Right ventricle myocardium inferior (tissue), 1 donor: ENCODE measurements around the gene CD164. TPM values are rescaled to one million over a fixed set of nuclear protein-coding genes. Genes with fewer than 3 reads are reported as not detected.
"Not testable (repeated sequence)": the region's sequence is repeated elsewhere in the genome, so short reads cannot be mapped to it uniquely, and the experiment has no call there.

Experiments
- ATAC-seq: fragments of 200-7000 bp; cut with Tn5 transposase; one replicate; pipeline ENCODE4 v1.9.1; 2020; ENCODE audit warnings: mild to moderate bottlenecking, moderate library complexity
- DNase-seq: peaks from one replicate; pipeline ENCODE4 v3.0.0; 2021; ENCODE audit errors: missing footprints
- intact Hi-C: fragments of 100-400 bp; cut with DNase I; formaldehyde crosslinking; loops from one replicate; pipeline ENCODE4 v1.11.0; 2022
- total RNA-seq: library from RNA; stranded (reverse); fragmentation: NEBNext Ultra II Directional; extraction: Animal tissue kit (Norgen Biotek cat#: 25700); gene quantifications from one replicate; pipeline ENCODE4 v1.2.1, GENCODE V29; 2021
- donor health status: DM: no; HTN: yes; CAD: no; lungs with severe emphysema.

The CD164 gene
- total RNA-seq, 1 donor from 2014 or later = 112 TPM

- intact Hi-C loops = no loop called here
- ATAC-seq (peak; percentile 32), DNase-seq (no peak)
Observed at GRCh38 chr6:109351231-109352130, 30.8 kb downstream of the CD164 start.

GRCh38 chr6:109349419-109349987, 32.8 kb downstream of the CD164 start:
- ATAC-seq = peak; percentile 75
- intact Hi-C loops = no loop called here
- no peak for DNase-seq

GRCh38 chr6:109348226-109348625, 34.0 kb downstream of the CD164 start:
- DNase-seq (no peak), ATAC-seq (no peak)
- intact Hi-C loops = no loop called here

GRCh38 chr6:109347779-109348178, 34.5 kb downstream of the CD164 start:
- DNase-seq = no peak
- no peak for ATAC-seq
- intact Hi-C loops = no loop called here

GRCh38 chr6:109345986-109346385, 36.3 kb downstream of the CD164 start:
- no peak for ATAC-seq
- DNase-seq = no peak
- intact Hi-C loops = no loop called here

GRCh38 chr6:109344226-109344625, 38.0 kb downstream of the CD164 start:
- DNase-seq = no peak
- intact Hi-C loops = no loop called here
- ATAC-seq = no peak

- no peak for DNase-seq
- intact Hi-C loops = no loop called here
- no peak for ATAC-seq
Observed at GRCh38 chr6:109343518-109343917, 38.7 kb downstream of the CD164 start.

GRCh38 chr6:109342911-109343310, 39.4 kb downstream of the CD164 start:
- ATAC-seq = no peak
- intact Hi-C loops = no loop called here
- no peak for DNase-seq

GRCh38 chr6:109342506-109342905, 39.8 kb downstream of the CD164 start:
- intact Hi-C loops = no loop called here
- DNase-seq (no peak), ATAC-seq (no peak)

- DNase-seq = no peak
- intact Hi-C loops = no loop called here
- no peak for ATAC-seq
Observed at GRCh38 chr6:109340811-109341210, 41.5 kb downstream of the CD164 start.

- intact Hi-C loops = no loop called here
- no peak for DNase-seq
- ATAC-seq = no peak
Observed at GRCh38 chr6:109339906-109340678, 42.2 kb downstream of the CD164 start.

- ATAC-seq = no peak
- no peak for DNase-seq
- intact Hi-C loops = no loop called here
Observed at GRCh38 chr6:109336221-109336961, 45.9 kb downstream of the CD164 start.

- intact Hi-C loops, ATAC-seq, DNase-seq: not testable (repeated sequence)
Observed at GRCh38 chr6:109333870-109334269, 48.4 kb downstream of the CD164 start.

GRCh38 chr6:109332748-109333147, 49.5 kb downstream of the CD164 start:
- intact Hi-C loops = no loop called here
- DNase-seq (no peak), ATAC-seq (no peak)

GRCh38 chr6:109331081-109331480, 51.2 kb downstream of the CD164 start:
- no peak for ATAC-seq
- DNase-seq = no peak
- intact Hi-C loops = no loop called here

GRCh38 chr6:109330263-109330662, 52.0 kb downstream of the CD164 start:
- ATAC-seq = no peak
- no peak for DNase-seq
- intact Hi-C loops = no loop called here

GRCh38 chr6:109328629-109329028, 53.6 kb downstream of the CD164 start:
- intact Hi-C loops = no loop called here

GRCh38 chr6:109327959-109328358, 54.3 kb downstream of the CD164 start:
- intact Hi-C loops = no loop called here
- no peak for ATAC-seq

More at GRCh38 chr6:109328629-109329028, 53.6 kb downstream of the CD164 start:
- DNase-seq = no peak
- no peak for ATAC-seq

GRCh38 chr6:109327491-109327890, 54.8 kb downstream of the CD164 start:
- ATAC-seq (no peak), DNase-seq (no peak)
- intact Hi-C loops = no loop called here

More at GRCh38 chr6:109327959-109328358, 54.3 kb downstream of the CD164 start:
- no peak for DNase-seq
